Panc1 (cell line): ENCODE measurements around the gene KREMEN2.

Experiments
- CTCF ChIP-seq: fragments of 450-650 bp; IDR thresholded peaks from 2 replicates; pipeline ENCODE4 v1.5.1; 2017; ENCODE audit warnings: mild to moderate bottlenecking
- POLR2AphosphoS5 ChIP-seq: IDR thresholded peaks from 2 replicates; pipeline ENCODE4 v1.6.1; 2012; ENCODE audit warnings: mild to moderate bottlenecking, low read depth, low read length, moderate library complexity
- REST ChIP-seq, 2 experiments: IDR thresholded peaks; 2 replicates each; pipeline ENCODE4 v1.6.1; 2011 to 2012; ENCODE audit warnings: low read depth in 2 of 2, control low read depth in 1 of 2, low read length in 1 of 2, mild to moderate bottlenecking in 1 of 2, moderate library complexity in 1 of 2; ENCODE audit not compliant: insufficient read depth in 1 of 2
- SIN3A ChIP-seq: IDR thresholded peaks from 2 replicates; pipeline ENCODE4 v1.6.1; 2012; ENCODE audit warnings: low read depth, mild to moderate bottlenecking, low read length, moderate library complexity, borderline replicate concordance; ENCODE audit not compliant: insufficient read depth

- no peak for TF ChIP-seq CTCF
- no peak for TF ChIP-seq POLR2AphosphoS5
- TF ChIP-seq REST (IDR thresholded peaks at IDR 0.05; ENCODE audit: insufficient read depth in 1 of 2, low read depth in 2 of 2, low read length in 1 of 2) = no peak
- no peak for TF ChIP-seq SIN3A
Measured at GRCh38 chr16:2949705-2950352, 14.2 kb upstream of the KREMEN2 start.
